SK-N-SH treated with all-trans-retinoic acid at 6 μM for 48 hours (cell line): Measurements from ENCODE around the gene RTN1.

Experiments
- ARNTL ChIP-seq: fragments of 450-650 bp; formaldehyde crosslinking; IDR thresholded peaks from 2 replicates; pipeline ENCODE4 v1.5.0; 2020; ENCODE audit warnings: low read depth, mild to moderate bottlenecking, moderate library complexity, borderline replicate concordance
- CREB5 ChIP-seq: fragments of 250-450 bp; sonication (Bioruptor Pico); IDR thresholded peaks from 2 replicates; pipeline ENCODE4 v1.5.1; 2020; ENCODE audit warnings: low read depth, mild to moderate bottlenecking, moderate library complexity
- CSDC2 ChIP-seq: fragments of 250-450 bp; sonication (Bioruptor Pico); IDR thresholded peaks from 2 replicates; pipeline ENCODE4 v1.5.0; 2020; ENCODE audit warnings: mild to moderate bottlenecking, moderate library complexity
- TSHZ2 ChIP-seq: fragments of 250-450 bp; sonication (Bioruptor Pico); IDR thresholded peaks from 2 replicates; pipeline ENCODE4 v1.5.0; 2020; ENCODE audit warnings: mild to moderate bottlenecking, moderate library complexity
- ZC3H10 ChIP-seq: fragments of 250-450 bp; sonication (Bioruptor Pico); IDR thresholded peaks from 2 replicates; pipeline ENCODE4 v1.5.1; 2021; ENCODE audit warnings: mild to moderate bottlenecking, moderate library complexity
- ZFP3 ChIP-seq: fragments of 250-450 bp; sonication (Bioruptor Pico); IDR thresholded peaks from 2 replicates; pipeline ENCODE4 v1.5.0; 2020; ENCODE audit warnings: mild to moderate bottlenecking, moderate library complexity

- no peak for TF ChIP-seq ZFP3 (CRISPR knock-in tag)
- TF ChIP-seq CREB5 (CRISPR knock-in tag), result no peak
- no peak for TF ChIP-seq ARNTL
- TF ChIP-seq TSHZ2 (CRISPR knock-in tag), result no peak
- TF ChIP-seq CSDC2 (CRISPR knock-in tag), result no peak
- TF ChIP-seq ZC3H10 (CRISPR knock-in tag), result no peak
Observed at GRCh38 chr14:59828276-59828675, 42.3 kb downstream of the RTN1 start.
